Ectodermal cell (in vitro differentiated cells): Measurements from ENCODE around the gene SHC2.
"Not testable (repeated sequence)": the region's sequence is repeated elsewhere in the genome, so short reads cannot be mapped to it uniquely, and the experiment has no call there.

ENCODE experiments used
- H3K27ac ChIP-seq: 2 replicates; pipeline ENCODE4 v1.7.0; 2013; ENCODE audit warnings: mild to moderate bottlenecking, low read depth, low read length; ENCODE audit not compliant: insufficient read depth, poor library complexity, severe bottlenecking
- H3K27me3 ChIP-seq: 2 replicates; pipeline ENCODE4 v1.7.0; 2013; ENCODE audit warnings: mild to moderate bottlenecking, low read length; ENCODE audit not compliant: insufficient read depth, control insufficient read depth, poor library complexity, severe bottlenecking
- H3K36me3 ChIP-seq: one replicate; pipeline ENCODE4 v1.7.0; 2013; ENCODE audit warnings: low read length; ENCODE audit not compliant: control insufficient read depth, insufficient read depth
- H3K4me1 ChIP-seq: one replicate; pipeline ENCODE4 v1.7.0; 2013; ENCODE audit warnings: low read length; ENCODE audit not compliant: control insufficient read depth, insufficient read depth
- H3K4me3 ChIP-seq: 2 replicates; pipeline ENCODE4 v1.7.0; 2013; ENCODE audit warnings: low read depth, low read length, control low read depth; ENCODE audit not compliant: insufficient read depth
- H3K9me3 ChIP-seq: 2 replicates; pipeline ENCODE4 v1.7.0; 2013; ENCODE audit warnings: mild to moderate bottlenecking, low read length, moderate library complexity; ENCODE audit not compliant: control insufficient read depth
- WGBS, 2 experiments: methylation state at CpG; one replicate each; pipeline ENCODE4 v1.1.7; 2013; ENCODE audit warnings: missing lambda C conversion rate in 2 of 2; 5-methylcytosine and 5-hydroxymethylcytosine counted together

Gene SHC2

DNA sequence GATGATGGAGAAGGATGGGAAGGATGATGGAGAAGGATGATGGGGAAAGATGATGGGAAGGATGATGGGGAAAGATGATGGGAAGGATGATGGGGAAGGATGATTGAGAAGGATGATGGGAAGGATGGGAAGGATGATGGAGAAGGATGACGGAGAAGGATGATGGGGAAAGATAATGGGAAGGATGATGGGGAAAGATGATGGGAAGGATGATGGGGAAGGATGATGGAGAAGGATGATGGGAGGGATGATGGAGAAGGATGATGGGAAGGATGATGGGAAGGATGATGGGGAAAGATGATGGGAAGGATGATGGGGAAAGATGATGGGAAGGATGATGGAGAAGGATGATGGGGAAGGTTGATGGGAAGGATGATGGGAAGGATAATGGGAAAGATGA lies 66.0 kb downstream of the SHC2 start:
- not testable (repeated sequence) for H3K27me3 ChIP-seq, H3K9me3 ChIP-seq, H3K27ac ChIP-seq, H3K4me1 ChIP-seq, H3K4me3 ChIP-seq, H3K36me3 ChIP-seq
- WGBS, 2 experiments: 87 to 92% methylated on average over 1 of the region's 1 CpG

DNA sequence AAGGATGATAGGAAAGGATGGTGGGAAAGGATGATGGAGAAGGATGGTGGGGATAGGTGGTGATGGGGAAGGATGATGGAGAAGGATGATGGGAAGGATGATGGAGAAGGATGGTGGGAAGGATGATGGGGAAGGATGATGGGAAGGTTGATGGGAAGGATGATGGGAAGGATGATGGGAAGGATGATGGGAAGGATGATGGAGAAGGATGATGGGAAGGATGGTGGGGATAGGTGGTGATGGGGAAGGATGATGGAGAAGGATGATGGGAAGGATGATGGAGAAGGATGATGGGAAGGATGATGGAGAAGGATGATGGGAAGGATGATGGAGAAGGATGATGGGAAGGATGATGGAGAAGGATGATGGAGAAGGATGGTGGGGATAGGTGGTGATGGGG lies 67.3 kb downstream of the SHC2 start:
- H3K4me3 ChIP-seq, H3K36me3 ChIP-seq, H3K4me1 ChIP-seq, H3K27me3 ChIP-seq, H3K9me3 ChIP-seq, H3K27ac ChIP-seq: not testable (repeated sequence)

GRCh38 chr19:392375-392970 lies 68.4 kb downstream of the SHC2 start:
- Histone ChIP-seq H3K27ac (no peak overlapping the region), H3K4me1 (no peaks in the 10 kb centered on the region), H3K9me3 (no peaks in the 10 kb centered on the region), H3K4me3 (no peak overlapping the region), H3K36me3 (no peaks in the 10 kb centered on the region), H3K27me3 (peaks cover 4% of the 10 kb centered on the region)
- WGBS, 2 experiments: 91% methylated on average over 17 of the region's 17 CpGs

DNA sequence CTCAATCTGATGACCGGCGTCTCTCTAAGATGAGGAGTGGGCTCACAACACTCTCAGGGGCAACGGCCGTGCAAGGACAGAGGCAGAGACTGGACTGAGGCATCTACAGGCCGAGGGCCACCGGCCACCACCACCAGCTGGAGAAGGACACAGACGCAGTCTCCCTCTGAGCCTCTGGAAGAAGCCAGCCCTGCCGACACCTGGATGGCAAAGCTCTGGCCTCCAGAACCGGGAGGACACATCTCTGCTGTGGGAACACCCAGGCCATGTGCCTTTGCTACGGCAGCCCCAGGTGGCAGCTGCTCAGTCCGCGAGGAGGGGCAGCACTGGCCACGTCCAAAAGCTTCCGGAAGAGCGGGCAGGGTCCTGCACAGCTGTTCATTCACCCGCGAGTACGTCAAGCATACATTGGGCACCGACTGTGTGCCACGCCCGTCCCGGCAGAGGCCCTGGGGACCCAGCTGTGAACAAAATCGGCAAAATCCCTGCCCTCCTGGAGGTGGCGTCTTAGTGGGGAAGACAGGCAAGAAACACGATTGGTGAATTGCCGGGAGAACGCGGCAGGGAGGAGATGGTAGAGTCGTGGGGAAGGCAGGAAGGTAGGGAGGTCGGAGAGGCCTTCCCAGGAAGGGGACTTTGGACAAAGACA lies 69.0 kb downstream of the SHC2 start:
- Histone ChIP-seq H3K4me3 (no peak overlapping the region), H3K27me3 (peaks cover 4% of the 10 kb centered on the region), H3K4me1 (no peaks in the 10 kb centered on the region), H3K27ac (no peak overlapping the region), H3K9me3 (no peaks in the 10 kb centered on the region), H3K36me3 (no peaks in the 10 kb centered on the region)
- WGBS, 2 experiments: 89 to 92% methylated on average over 30 of the region's 30 CpGs

- H3K27ac ChIP-seq: no peak overlapping the region
- 94 to 97% methylated on average over 2 of the region's 2 CpGs for WGBS, 2 experiments
- no peak overlapping the region for H3K4me3 ChIP-seq
- peaks cover 4% of the 10 kb centered on the region for H3K27me3 ChIP-seq
- H3K36me3 ChIP-seq: no peaks in the 10 kb centered on the region
- H3K9me3 ChIP-seq: no peaks in the 10 kb centered on the region
- no peaks in the 10 kb centered on the region for H3K4me1 ChIP-seq
These were observed 69.7 kb downstream of the SHC2 start for GRCh38 chr19:391207-391557.

DNA sequence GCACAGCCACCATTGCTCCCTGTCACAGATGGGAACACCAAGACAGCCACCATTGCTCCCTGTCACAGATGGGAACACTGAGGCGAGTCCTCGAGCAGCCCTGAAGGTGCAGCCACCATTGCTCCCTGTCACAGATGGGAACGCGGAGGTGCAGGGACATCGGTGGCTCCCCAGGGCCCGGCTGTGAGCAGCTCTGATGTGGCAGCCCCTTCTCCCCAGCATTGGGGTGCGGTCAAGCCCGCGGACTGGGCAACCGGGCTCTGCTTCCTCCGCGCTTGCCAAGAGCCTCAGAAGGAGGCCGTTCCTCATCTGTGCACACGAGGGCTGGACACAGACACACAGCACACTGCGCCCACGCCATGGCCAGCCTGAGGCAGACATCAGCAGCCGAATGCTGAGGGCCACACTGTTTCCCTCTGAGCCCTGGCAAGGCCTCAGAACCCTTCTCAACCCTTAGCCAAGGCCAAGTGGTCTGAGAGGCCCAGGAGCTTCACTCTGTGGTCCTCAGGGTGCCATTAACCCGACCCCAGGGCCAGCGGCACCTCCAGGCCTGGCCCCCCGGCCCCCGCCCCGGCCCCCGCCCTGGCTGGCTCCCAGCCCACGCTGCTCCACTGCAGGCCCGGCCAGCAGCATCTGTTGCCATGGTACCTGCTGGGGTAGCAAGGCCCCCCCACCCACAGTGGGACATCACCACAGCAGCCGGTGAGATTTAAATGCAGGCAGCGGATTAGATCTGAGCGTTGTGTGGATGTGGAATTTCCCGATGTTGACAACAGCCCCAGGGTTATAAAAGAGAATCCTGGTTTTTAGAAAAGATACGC lies 70.2 kb downstream of the SHC2 start:
- WGBS, 2 experiments: 93 to 96% methylated on average over 30 of the region's 30 CpGs
- H3K4me3 ChIP-seq: no peak overlapping the region
- H3K27me3 ChIP-seq: peaks cover 4% of the 10 kb centered on the region
- no peaks in the 10 kb centered on the region for H3K4me1 ChIP-seq
- no peaks in the 10 kb centered on the region for H3K36me3 ChIP-seq
- H3K9me3 ChIP-seq: no peaks in the 10 kb centered on the region
- no peak overlapping the region for H3K27ac ChIP-seq

- no peaks in the 10 kb centered on the region for H3K4me1 ChIP-seq
- H3K27me3 ChIP-seq: peaks cover 4% of the 10 kb centered on the region
- H3K9me3 ChIP-seq: no peaks in the 10 kb centered on the region
- H3K4me3 ChIP-seq: no peak overlapping the region
- no peaks in the 10 kb centered on the region for H3K36me3 ChIP-seq
- 89 to 91% methylated on average over 12 of the region's 12 CpGs for WGBS, 2 experiments
- no peak overlapping the region for H3K27ac ChIP-seq
These were observed 70.9 kb downstream of the SHC2 start for GRCh38 chr19:389935-390289.

DNA sequence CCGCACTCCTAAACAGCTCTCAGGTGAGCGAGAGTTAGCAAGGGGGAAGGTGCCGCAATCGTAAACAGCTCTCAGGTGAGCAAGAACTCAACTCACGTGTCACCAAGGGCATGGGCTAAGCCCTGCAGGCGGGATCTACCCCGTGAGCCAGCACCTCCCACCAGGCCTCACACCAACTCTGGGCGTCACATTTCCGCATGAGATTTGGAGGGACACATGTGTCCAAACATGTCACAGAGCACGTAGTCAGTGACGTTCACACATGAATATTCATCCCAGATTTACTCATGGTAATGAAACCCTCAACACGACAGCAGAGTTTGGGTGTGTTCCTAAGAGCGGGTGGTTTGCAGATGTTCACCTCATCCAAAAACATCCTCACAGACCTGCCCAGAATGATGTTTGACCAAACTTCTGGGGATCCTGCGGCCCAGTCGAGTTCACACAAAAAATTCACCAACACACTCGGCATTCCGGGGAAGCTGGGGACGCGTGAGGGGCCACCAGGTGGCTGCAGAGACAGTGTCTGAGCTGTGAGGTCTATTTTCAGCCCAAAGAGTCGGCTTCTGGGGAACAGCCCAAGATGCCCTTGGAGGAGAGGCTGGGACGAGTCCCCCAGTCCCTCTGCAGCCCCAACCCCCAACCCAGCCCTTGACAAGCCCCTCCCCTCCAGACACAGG lies 71.4 kb downstream of the SHC2 start:
- Histone ChIP-seq H3K27ac (no peak overlapping the region), H3K27me3 (peaks cover 4% of the 10 kb centered on the region), H3K36me3 (no peaks in the 10 kb centered on the region), H3K9me3 (no peaks in the 10 kb centered on the region), H3K4me1 (peaks cover 2% of the 10 kb centered on the region), H3K4me3 (no peak overlapping the region)
- 82 to 84% methylated on average over 21 of the region's 21 CpGs for WGBS, 2 experiments

DNA sequence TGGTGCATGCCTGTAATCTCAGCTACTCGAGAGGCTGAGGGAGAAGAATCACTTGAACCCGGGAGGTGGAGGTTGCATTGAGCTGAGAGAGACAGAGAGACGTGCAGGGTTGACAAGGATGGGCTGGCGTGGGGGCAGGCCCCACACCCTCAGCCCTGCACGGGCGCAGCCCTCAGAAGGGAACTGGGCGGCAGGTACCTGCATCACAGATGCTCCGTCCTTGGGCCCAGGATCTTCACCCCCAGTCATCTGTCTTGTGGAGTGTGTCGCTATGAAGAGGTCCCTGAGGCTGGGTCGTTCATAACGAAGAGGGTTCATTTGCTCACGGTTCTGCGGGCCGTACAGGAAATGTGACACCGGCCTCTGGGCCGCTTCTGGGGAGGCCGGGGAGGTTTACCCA lies 72.1 kb downstream of the SHC2 start:
- WGBS, 2 experiments: 93 to 94% methylated on average over 17 of the region's 17 CpGs
- Histone ChIP-seq H3K9me3 (no peaks in the 10 kb centered on the region), H3K4me1 (peaks cover 5% of the 10 kb centered on the region), H3K27me3 (peaks cover 4% of the 10 kb centered on the region), H3K27ac (no peak overlapping the region), H3K4me3 (no peak overlapping the region), H3K36me3 (no peaks in the 10 kb centered on the region)

GRCh38 chr19:387777-388176 lies 73.1 kb downstream of the SHC2 start:
- H3K36me3 ChIP-seq: no peaks in the 10 kb centered on the region
- H3K27ac ChIP-seq: no peak overlapping the region
- WGBS, 2 experiments: 91% methylated on average over 18 to 20 of the region's 21 CpGs
- no peak overlapping the region for H3K4me3 ChIP-seq
- H3K4me1 ChIP-seq: peaks cover 5% of the 10 kb centered on the region
- H3K27me3 ChIP-seq: peaks cover 4% of the 10 kb centered on the region
- H3K9me3 ChIP-seq: no peaks in the 10 kb centered on the region
